ENCODE results near the gene GSTA2. TPM values are rescaled to one million over a fixed set of nuclear protein-coding genes. Genes with fewer than 3 reads are reported as not detected.
"Not testable (repeated sequence)": the region's sequence is repeated elsewhere in the genome, so short reads cannot be mapped to it uniquely, and the experiment has no call there.

GSTA2 gene
- total and polyA plus RNA-seq, 2 of the 13 experiments (the other 11 are each of a cell fraction or from before 2014, with no cell fraction given), result 0.75 to 13.7 TPM

GRCh38 chr6:52761673-52762491, 1.4 kb downstream of the GSTA2 start (continued):
- TF ChIP-seq ARID4A (CRISPR knock-in tag; IDR thresholded peaks at IDR 0.05; ENCODE audit: borderline replicate concordance) (peak; percentile 16; the same call in 1 of the 2 replicates), RERE (CRISPR knock-in tag; IDR thresholded peaks at IDR 0.05; ENCODE audit: low read depth) (peak; percentile 80), ZNF792 (CRISPR knock-in tag; IDR thresholded peaks at IDR 0.05) (0 out of 2 replicates have a peak, but pooled peaks have one; percentile 44), SIX4 (CRISPR knock-in tag; IDR thresholded peaks at IDR 0.05) (0 out of 2 replicates have a peak, but pooled peaks have one; percentile 74), FOXK1 (CRISPR knock-in tag; IDR thresholded peaks at IDR 0.05; ENCODE audit: borderline replicate concordance, low read depth) (peak; percentile 71), ARID3A (IDR thresholded peaks at IDR 0.05; ENCODE audit: low read depth, low read length) (peak; percentile 37; the same call in 1 of the 2 replicates), CBFB (CRISPR knock-in tag; IDR thresholded peaks at IDR 0.05) (peak; percentile 21; the same call in 1 of the 2 replicates), FOXP1 (CRISPR knock-in tag; IDR thresholded peaks at IDR 0.05) (peak; percentile 87), CBX1 (IDR thresholded peaks at IDR 0.05; ENCODE audit: low read depth) (peak; percentile 55), HNF1A (IDR thresholded peaks at IDR 0.05; ENCODE audit: low read depth) (peak; percentile 78), HNF1A (CRISPR knock-in tag; IDR thresholded peaks at IDR 0.05; ENCODE audit: borderline replicate concordance) (peak; percentile 92; the same call in 1 of the 2 replicates), MTA1 (CRISPR knock-in tag; IDR thresholded peaks at IDR 0.05; ENCODE audit: borderline replicate concordance) (0 out of 2 replicates have a peak, but pooled peaks have one; percentile 29)
- not testable (repeated sequence) for TF ChIP-seq FOXP1 (IDR thresholded peaks at IDR 0.05)
